Activated T-cell treated with anti-CD3 and anti-CD28 coated beads for 24 hours (primary cell): Measurements from ENCODE around the gene PRICKLE3.
A peak's percentile ranks its signal among the peaks of the same experiment; 100 is the strongest.
"Not testable (repeated sequence)": the region's sequence is repeated elsewhere in the genome, so short reads cannot be mapped to it uniquely, and the experiment has no call there.

ENCODE experiments used
- DNase-seq: peaks from one replicate; pipeline ENCODE4 v3.0.0-alpha.2; 2020; ENCODE audit warnings: low read depth

Gene PRICKLE3

GRCh38 chrX:49179358-49179757, 6.8 kb downstream of the PRICKLE3 start:
- no peak for DNase-seq

DNA sequence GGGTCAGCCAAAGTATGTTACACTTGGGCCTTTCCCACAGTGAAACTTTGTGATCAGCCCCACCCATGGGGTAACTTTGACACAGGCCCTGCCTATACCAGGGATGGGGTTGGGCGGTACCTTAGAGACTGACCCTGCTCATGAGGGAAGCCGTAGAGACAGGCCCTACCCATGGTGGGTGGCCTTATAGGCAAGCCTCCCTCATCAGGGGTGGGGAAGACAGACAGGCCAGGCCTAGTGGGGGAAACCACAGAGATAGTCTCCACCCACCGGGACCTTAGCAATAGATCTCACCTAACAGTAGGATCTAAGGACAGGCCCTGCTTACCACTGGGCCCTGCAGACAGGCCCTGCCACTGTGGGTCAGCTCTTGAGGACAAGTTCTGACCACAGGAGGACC, 7.6 kb downstream of the PRICKLE3 start:
- no peak for DNase-seq

GRCh38 chrX:49177873-49178480, 8.2 kb downstream of the PRICKLE3 start:
- no peak for DNase-seq

GRCh38 chrX:49177338-49177833, 8.8 kb downstream of the PRICKLE3 start:
- DNase-seq, result no peak

DNA sequence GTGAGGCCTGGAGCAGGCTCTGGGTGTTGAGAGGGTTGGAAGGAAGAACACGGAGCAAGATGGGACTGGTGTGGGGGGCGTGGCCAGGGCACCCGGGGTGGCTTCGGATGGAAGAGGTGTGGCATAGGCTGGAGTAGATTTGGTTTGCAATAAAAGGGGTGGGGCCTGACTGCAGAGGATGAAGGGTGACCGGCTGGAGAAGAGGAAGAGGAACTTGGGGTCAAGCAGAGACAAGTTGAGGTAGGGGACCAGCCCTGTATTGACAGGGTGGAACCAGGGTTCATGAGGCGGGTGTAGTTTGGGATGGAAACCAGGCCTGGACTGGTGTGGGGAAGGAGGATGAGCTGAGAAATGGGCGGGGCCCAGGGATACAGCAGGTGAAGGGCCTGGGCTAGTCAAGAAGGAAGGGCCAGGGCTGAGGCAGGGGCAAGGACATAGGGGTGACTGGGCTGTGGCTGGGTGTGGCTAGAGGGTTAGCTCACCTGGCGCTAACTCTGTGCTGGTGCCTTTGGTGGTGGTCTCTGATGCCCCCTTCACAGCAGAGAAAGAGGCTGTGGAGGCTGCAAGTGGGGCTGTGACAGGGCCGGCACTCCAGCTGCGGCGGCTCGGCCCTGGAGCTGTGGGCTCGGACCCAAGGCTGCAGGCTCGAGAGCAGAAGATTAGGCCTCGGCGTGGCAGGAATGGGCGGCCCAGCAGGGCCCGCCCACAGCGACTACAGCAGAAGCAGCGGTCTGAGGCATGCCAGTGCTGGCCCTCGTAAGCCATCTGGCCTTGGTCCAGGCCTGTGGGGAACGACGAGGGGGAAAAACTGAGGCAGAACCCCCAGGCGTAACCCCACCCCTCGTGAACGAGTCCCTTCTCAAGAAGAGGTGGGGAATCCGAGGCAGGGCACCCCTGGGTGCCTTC, 9.5 kb downstream of the PRICKLE3 start:
- no peak for DNase-seq

- DNase-seq, result no peak
These were observed 10.5 kb downstream of the PRICKLE3 start for GRCh38 chrX:49175435-49176274.

GRCh38 chrX:49174723-49175122, 11.4 kb downstream of the PRICKLE3 start:
- DNase-seq, result no peak

DNA sequence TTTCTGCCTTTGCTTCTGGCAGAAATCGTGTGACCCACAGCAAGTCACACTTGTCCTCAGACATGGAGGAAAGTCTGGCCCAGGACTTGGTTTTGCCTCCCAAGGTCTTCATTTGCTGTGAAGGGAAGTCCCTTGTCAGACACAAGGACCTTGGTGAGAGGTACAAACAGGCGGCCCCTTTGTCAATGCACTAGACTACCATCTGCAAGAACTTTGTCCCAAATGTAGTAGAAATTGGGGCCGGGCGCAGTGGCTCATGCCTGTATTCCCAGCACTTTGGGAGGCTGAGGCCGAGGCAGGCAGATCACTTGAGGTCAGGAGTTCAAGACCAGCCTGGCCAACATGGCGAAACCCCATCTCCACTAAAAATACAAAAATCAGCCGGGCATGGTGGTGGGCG, 12.6 kb downstream of the PRICKLE3 start:
- DNase-seq, result not testable (repeated sequence)

DNA sequence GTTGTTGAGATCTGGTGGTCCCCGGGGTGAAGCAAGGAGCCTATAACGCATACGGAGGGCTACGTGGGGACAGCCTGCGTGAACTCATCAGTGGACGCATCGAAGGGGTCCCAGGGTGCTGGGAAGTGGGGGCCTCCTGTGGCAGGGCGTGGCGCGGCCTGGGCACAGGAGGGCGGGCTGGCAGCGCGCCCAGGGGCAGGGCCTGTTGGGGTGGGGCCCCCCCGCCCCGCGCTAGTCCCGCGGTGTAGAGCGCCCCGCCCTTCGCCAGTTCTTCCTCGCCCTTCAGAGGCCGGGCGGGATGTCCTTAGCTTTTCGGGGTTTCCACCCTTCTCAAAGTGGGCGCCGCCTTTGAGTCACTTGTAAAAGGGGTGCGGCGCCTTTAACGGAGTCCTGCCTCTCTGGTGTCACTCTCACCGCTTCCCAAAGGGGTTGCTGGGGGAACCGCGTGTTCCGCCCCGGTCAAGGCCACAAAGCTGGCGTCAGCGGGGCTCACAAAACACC, 13.8 kb downstream of the PRICKLE3 start:
- DNase-seq, result peak; percentile 63

DNA sequence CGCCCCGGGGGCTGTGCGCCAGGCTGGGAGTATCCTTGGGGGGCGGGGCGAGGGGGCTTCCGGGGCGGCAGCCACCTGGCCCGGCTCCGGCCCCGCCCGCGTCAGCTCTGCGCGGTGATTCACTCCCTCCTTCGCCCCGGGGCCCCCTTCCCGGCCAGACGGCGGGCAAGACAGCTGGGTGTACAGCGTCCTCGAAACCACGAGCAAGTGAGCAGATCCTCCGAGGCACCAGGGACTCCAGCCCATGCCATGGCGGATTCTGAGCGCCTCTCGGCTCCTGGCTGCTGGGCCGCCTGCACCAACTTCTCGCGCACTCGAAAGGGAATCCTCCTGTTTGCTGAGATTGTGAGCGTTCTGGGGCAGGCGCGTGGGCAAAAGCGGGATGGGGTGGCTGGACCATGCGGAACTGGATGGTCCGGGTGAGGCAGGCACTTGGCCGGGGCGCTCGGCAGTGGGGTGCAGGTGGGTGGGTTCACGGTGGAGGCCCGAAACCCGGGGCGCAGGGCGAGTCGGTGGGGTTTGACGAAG, 14.4 kb downstream of the PRICKLE3 start, which contains the start of gene PLP2:
Gene PLP2 (plus strand): TSS at position 147 of the 528 bp plus-strand sequence. CDS start 103 bp downstream, at position 250.
- DNase-seq, result peak; percentile 69

GRCh38 chrX:49167740-49168108, 18.4 kb downstream of the PRICKLE3 start:
- DNase-seq, result no peak

DNA sequence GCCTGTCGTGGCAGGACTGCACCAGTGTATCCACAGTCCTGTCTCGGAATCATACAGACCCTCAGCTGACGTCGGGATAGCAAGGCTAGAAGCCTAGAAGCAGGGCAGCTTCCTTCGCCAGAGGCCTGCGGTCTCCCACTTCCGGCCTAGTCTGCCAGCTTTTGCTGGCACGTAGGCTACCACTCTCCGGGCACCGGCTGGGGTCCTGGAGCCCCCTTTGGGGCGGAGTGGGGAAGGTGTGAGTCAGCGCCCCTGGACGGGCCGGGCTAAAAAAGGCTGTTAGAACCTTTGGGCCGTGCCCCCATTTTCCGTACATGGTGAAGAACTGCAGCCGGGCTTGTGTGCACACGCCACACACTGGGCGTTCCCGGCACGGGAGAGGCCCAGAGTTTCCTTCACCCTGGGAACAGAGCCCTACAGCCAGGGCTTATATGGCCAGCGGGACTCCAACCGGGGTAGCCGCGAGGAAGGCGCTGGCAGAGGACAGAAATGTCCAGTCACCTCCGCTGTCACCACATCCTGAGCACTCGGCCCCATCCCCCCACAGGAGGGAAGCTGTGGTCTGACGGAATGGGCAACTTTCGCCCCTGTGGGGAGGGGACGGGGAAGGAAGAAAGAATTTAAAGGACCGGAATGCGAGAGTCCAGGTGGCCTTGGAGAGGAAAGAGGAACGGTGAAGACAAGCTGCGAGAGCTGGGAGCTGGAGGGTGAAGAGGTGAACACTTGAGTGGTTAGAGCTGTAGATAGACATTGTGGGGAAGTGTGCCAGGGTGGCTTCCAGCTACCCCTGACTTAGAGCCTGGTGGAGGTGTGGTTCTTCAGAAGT, 19.0 kb downstream of the PRICKLE3 start:
- peak; percentile 58 for DNase-seq

- peak; percentile 55 for DNase-seq
These were observed 20.0 kb downstream of the PRICKLE3 start for GRCh38 chrX:49165901-49166881.

- no peak for DNase-seq
These were observed 21.4 kb downstream of the PRICKLE3 start for GRCh38 chrX:49164589-49165360.

DNA sequence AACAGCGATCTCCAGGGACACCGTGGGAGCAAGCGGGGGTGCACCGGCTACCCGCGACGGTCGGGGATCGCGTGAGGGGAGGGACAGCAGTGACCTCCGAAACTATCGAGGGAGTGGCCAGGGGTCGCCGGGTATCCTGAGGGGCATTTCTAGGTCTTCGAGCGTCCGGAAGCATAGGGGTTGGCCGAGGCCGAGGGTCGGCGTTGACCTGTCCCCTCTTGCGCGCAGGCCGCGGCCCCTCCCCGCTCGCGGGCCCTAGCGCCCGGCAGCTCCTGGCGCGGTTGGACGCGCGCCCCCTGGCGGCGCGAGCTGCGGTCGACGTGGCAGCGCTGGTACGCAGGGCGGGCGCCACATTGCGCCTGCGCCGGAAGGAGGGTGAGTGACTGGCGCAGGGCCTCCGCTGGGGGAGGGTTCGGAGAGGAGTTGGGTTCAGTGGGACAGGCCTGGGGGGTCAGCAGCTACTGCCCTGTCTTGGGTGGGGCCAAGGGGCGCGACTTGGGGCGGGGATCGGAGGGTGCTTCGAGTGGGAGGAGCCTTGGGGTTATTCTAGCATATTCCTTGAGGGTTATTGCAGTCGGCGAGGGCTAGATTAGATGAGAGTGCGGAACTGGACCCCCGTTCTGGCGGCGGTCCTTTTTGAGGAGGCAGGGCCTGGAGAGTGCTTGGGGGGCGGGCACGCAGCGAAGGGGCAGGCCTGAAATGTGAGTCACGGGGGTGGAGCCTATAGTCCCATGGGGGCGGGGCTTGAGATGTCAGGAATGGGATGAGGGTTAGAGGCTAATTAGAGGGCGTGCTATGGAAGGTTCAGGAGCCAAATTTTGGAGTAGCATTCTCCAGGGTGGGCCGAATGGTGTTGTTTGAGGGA, 22.4 kb downstream of the PRICKLE3 start:
- peak; percentile 67 for DNase-seq

DNA sequence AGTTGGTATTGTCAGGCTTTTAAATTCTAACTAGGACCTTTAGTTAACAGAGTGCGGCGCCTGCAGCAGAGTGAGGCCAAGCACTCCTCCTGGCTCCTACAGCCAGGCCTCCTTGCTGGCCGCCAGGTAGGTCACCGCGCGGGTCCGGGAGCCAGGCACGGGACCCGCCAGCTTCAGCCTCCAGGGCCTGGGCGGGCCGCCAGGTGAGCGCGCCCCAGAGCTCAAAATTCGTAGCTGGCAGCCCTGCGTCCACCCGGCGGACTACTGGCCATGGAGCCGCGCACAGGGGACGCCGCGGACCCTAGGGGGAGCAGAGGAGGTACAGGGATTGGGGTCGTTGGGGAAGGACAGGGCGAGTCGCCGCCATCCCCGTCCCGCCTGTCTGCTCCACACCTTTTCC, 23.6 kb downstream of the PRICKLE3 start, which contains the start of gene MAGIX:
Gene MAGIX (plus strand): TSS at position 139 of the 400 bp plus-strand sequence. CDS start 132 bp downstream, at position 271.
- no peak for DNase-seq

DNA sequence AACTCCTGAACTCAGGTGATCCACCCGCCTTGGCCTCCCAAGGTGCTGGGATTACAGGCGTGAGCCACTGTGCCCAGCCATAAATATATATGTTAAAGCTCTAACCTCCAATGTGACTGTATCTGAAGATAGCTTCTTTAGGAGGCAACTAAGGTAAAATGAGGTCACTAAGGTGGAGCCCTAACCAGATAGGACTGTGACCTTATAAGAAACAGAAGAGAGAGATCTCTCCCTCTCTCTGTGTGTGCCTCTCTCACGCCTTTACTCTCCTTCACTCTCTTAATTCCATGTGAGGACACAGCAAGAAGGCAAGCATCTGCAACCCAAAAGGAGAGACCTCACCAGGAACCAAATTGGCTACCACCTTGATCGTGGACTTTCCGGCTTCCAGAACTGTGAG, 24.5 kb downstream of the PRICKLE3 start:
- no peak for DNase-seq

- no peak for DNase-seq
These were observed 25.3 kb downstream of the PRICKLE3 start for GRCh38 chrX:49160908-49161307.
